Cardiac muscle cell (in vitro differentiated cells and primary cell): Measurements from ENCODE around the gene CARS1. TPM values are rescaled to one million over a fixed set of nuclear protein-coding genes. Genes with fewer than 3 reads are reported as not detected.

Experiments
- DNase-seq, 2 donors: peaks; one replicate each; pipeline versions ENCODE4 v3.0.0 to v3.0.0-alpha.2; 2010 to 2017; ENCODE audit warnings: low read depth in 1 of 2, low spot score in 1 of 2
- H3K27ac ChIP-seq: fragments of 200-600 bp; sonication (generic); 2 replicates; pipeline ENCODE4 v1.5.1; 2016
- H3K27me3 ChIP-seq: fragments of 200-600 bp; sonication (generic); 2 replicates; pipeline ENCODE4 v1.6.0; 2016; ENCODE audit warnings: control low read depth
- H3K36me3 ChIP-seq: fragments of 200-600 bp; sonication (generic); 2 replicates; pipeline ENCODE4 v1.5.1; 2016; ENCODE audit warnings: control low read depth
- H3K4me1 ChIP-seq: fragments of 200-600 bp; sonication (generic); 2 replicates; pipeline ENCODE4 v1.8.1; 2017; ENCODE audit warnings: low read depth, mild to moderate bottlenecking, mixed run types
- H3K4me3 ChIP-seq: fragments of 200-600 bp; sonication (generic); 2 replicates; pipeline ENCODE4 v1.5.1; 2016; ENCODE audit warnings: mild to moderate bottlenecking
- H3K9me3 ChIP-seq: fragments of 200-600 bp; sonication (generic); 2 replicates; pipeline ENCODE4 v1.5.1; 2017; ENCODE audit warnings: low read depth, mild to moderate bottlenecking, control low read depth
- polyA plus RNA-seq: library from polyadenylated mRNA; unstranded; fragments of >200 nt; fragmentation: Nextera tagmentation; extraction: Ambion mirVana; gene quantifications from 2 replicates; pipeline ENCODE4 v1.2.1, GENCODE V29; 2016
- total RNA-seq: library from RNA; depleted of rRNA; stranded (reverse); fragments of >200 nt; gene quantifications from 2 replicates; pipeline ENCODE4 v1.2.3, GENCODE V29; 2016
- TF ChIP-seq, protein P1 (sequence below): IDR thresholded peaks from 2 replicates; pipeline ENCODE4 v1.5.1; 2012; ENCODE audit warnings: low read depth, mild to moderate bottlenecking, low read length

Gene CARS1
- total and polyA plus RNA-seq, 2 experiments from 2014 or later = 18.5 to 24.2 TPM

DNA sequence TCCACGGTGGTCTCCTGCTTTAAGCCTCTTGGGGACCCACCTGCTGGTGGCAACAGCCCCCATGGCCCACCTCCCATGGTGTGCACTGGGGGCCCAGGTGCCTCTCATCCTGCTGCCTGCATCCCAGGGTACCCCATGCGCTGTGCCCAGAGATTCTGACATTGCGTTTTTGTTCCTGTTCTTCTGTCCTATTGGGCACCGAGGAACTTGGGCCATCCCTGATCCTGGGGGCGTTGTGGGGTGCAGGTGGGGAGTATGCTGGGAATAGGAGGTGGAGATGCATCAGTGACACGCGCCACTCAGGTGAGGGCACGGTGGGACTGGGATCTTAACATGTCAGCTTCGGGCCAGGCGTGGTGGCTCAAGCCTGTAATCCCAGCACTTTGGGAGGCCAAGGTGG lies 52.7 kb downstream of the CARS1 start:
- H3K27ac ChIP-seq = no peak overlapping the region
- H3K4me1 ChIP-seq = no peaks in the 10 kb centered on the region
- H3K27me3 ChIP-seq = no peaks in the 10 kb centered on the region
- no peaks in the 10 kb centered on the region for H3K9me3 ChIP-seq
- TF ChIP-seq, protein P1, sequence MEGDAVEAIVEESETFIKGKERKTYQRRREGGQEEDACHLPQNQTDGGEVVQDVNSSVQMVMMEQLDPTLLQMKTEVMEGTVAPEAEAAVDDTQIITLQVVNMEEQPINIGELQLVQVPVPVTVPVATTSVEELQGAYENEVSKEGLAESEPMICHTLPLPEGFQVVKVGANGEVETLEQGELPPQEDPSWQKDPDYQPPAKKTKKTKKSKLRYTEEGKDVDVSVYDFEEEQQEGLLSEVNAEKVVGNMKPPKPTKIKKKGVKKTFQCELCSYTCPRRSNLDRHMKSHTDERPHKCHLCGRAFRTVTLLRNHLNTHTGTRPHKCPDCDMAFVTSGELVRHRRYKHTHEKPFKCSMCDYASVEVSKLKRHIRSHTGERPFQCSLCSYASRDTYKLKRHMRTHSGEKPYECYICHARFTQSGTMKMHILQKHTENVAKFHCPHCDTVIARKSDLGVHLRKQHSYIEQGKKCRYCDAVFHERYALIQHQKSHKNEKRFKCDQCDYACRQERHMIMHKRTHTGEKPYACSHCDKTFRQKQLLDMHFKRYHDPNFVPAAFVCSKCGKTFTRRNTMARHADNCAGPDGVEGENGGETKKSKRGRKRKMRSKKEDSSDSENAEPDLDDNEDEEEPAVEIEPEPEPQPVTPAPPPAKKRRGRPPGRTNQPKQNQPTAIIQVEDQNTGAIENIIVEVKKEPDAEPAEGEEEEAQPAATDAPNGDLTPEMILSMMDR = no peak
- H3K36me3 ChIP-seq = no peaks in the 10 kb centered on the region
- no peak overlapping the region for H3K4me3 ChIP-seq
- no peak for DNase-seq

DNA sequence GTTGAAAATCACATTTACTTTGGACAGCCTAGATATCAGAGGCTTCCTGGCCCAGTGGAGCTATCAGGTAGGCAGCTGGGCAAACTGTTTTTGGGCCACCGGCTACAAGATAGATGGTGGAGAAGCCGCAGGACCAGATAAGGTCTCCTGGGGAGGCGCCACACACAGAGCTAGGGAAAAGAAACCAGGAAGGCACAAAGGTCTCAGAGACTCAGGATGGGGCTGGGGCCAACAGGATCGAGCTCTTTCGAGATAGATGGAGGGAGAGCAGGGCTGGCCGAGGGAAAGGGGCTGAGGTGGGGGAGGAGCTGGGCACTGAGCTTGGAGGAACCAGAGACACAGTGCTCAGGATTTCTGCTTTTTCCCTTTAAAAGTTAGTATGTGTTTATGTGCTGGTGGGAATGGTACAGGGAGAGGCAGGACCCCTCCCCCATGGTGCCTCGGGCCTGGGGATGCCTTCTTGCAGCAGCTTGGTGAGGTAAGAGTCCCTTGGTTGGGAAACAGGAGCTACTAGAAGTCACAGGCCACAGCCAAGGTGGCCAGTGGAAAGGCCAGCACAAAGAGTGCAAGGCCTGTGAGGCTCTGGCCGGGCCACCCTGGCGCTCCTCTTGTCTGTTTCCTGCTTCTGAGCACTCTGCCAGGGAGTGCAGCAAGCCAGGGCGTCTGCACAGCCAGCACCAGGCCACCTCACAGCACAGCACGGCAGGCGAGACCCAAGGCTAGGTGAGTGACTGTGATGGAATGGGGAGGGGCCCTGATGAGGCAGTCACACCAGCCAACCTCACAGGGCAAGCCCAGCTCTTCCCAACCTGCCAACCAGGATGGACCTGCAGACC lies 53.6 kb downstream of the CARS1 start:
- Histone ChIP-seq H3K9me3 (no peaks in the 10 kb centered on the region), H3K27ac (no peak overlapping the region), H3K4me1 (no peaks in the 10 kb centered on the region), H3K36me3 (no peaks in the 10 kb centered on the region), H3K27me3 (no peaks in the 10 kb centered on the region), H3K4me3 (no peak overlapping the region)
- no peak for DNase-seq
- TF ChIP-seq, protein P1 = no peak

DNA sequence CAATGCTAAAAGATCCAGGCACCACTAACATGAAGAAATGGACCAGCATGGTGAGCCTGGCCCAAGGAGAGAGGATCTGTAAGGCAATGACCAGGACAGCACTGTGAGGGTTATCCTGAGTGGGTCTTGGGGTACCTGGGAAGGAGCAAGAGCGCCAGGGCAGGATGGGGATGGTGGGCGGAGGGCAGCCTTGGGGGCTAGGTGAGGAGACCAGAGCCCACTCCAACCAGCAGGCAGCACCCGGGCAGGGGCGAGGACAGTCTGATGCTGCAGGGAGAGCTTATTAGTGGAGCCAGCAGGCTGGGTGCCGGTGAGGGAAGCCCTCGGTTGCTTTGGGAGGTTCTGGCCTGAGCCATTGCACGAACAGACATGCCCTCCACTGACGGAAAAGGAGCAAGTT lies 54.4 kb downstream of the CARS1 start:
- no peaks in the 10 kb centered on the region for H3K36me3 ChIP-seq

DNA sequence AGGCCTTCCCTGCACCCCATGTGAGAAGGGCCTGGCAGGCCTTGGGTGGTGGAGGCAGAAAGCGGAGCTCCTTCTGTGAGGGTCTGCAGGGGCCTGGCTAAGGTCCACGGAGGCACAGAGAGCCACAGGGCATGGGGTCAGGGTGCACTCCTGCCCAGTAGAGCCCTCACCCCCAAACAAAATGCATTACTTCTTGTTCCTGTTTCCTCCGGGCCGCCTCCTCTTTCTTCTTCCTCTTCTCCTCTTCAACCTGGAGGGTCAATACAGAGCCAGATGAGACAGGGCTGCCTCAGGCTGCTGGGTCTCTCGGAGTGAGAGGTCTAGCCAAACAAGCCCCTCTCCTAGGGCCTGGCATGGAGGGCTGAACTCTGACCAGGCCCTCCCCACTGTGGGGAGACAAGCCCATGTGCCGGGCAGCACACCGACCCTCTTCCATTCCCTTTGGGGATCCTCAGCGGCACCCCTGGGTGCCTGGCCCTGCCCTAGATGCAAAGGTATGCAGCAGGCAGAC lies 54.8 kb downstream of the CARS1 start:
- H3K4me1 ChIP-seq = no peaks in the 10 kb centered on the region
- H3K36me3 ChIP-seq = no peaks in the 10 kb centered on the region
- H3K9me3 ChIP-seq = no peaks in the 10 kb centered on the region
- no peaks in the 10 kb centered on the region for H3K27me3 ChIP-seq
- H3K4me3 ChIP-seq = no peak overlapping the region
- H3K27ac ChIP-seq = no peak overlapping the region
- TF ChIP-seq, protein P1 = no peak
- DNase-seq = no peak

More for the DNA sequence above, 54.4 kb downstream of the CARS1 start:
- H3K27me3 ChIP-seq = no peaks in the 10 kb centered on the region
- TF ChIP-seq, protein P1 = no peak
- H3K4me3 ChIP-seq = no peak overlapping the region
- H3K9me3 ChIP-seq = no peaks in the 10 kb centered on the region
- DNase-seq = no peak
- H3K4me1 ChIP-seq = no peaks in the 10 kb centered on the region
- no peak overlapping the region for H3K27ac ChIP-seq

DNA sequence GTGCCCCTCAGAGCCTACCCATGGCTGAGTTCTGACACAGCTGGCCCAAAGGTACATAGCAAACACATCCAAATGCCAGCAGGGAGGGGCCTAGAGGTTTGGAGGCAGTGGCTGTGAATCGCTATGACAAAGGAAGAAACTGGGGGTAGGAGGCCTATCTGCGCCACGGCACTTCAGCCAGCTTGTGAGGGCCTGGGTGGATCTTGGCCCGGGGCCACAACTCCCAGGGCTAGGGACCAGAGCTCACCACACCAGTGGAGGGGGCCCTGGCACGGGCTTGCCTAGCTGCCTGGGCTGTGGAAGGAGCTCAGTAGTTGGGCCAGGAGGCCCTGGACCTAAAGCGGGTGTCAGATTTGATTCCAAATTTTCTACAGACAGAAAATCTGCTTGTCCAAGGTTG lies 55.7 kb downstream of the CARS1 start:
- DNase-seq = no peak
- Histone ChIP-seq H3K9me3 (no peaks in the 10 kb centered on the region), H3K27me3 (no peaks in the 10 kb centered on the region), H3K4me3 (no peak overlapping the region), H3K27ac (no peak overlapping the region), H3K4me1 (no peaks in the 10 kb centered on the region), H3K36me3 (no peaks in the 10 kb centered on the region)
- TF ChIP-seq, protein P1 = no peak
